IMR-90 (cell line): ENCODE results near the gene POLD1. TPM values are rescaled to one million over a fixed set of nuclear protein-coding genes. Genes with fewer than 3 reads are reported as not detected.

Source experiments
- ATAC-seq: fragments of 200-7000 bp; cut with Tn5 transposase; 2 replicates; pipeline ENCODE4 v1.9.1; 2020; ENCODE audit warnings: low read depth, mild to moderate bottlenecking, moderate library complexity
- BruUV-seq: library from RNA; stranded (reverse); fragments of 400-500 nt; replicated peaks from 2 replicates; lab custom pipeline; 2021; lab: Mats Ljungman, UMichigan
- CTCF ChIA-PET: fragments of 300-600 bp; formaldehyde crosslinking; extraction: SDS; loops from one replicate; lab custom pipeline; 2021; ENCODE audit warnings: antibody characterized with exemption; lab: Yijun Ruan, JAX
- POLR2A ChIA-PET: fragments of 300-600 bp; sonication (Branson Sonifier 250); formaldehyde crosslinking; loops from one replicate; lab custom pipeline; 2022; ENCODE audit warnings: antibody characterized with exemption; ENCODE audit not compliant: unreplicated experiment; lab: Charles Lee
- DNase-seq: peaks from one replicate; pipeline ENCODE4 v3.0.0; 2013
- H2AFZ ChIP-seq: replicated peaks from 2 replicates; pipeline ENCODE3; 2013; ENCODE audit warnings: low read length, mild to moderate bottlenecking; ENCODE audit not compliant: poor library complexity
- H2AK5ac ChIP-seq: 2 replicates; pipeline ENCODE4 v1.6.1; 2013; ENCODE audit warnings: low read depth, low read length, inconsistent platforms
- H2AK9ac ChIP-seq: replicated peaks from 2 replicates; pipeline ENCODE3; 2013; ENCODE audit warnings: mild to moderate bottlenecking, low read depth, low read length, moderate library complexity; ENCODE audit not compliant: poor library complexity
- H2BK120ac ChIP-seq: 2 replicates; pipeline ENCODE4 v1.6.1; 2013; ENCODE audit warnings: low read depth, low read length, inconsistent platforms
- H2BK15ac ChIP-seq: 3 replicates; pipeline ENCODE4 v1.6.1; 2013; ENCODE audit warnings: low read depth, low read length, inconsistent platforms
- H2BK20ac ChIP-seq: 2 replicates; pipeline ENCODE4 v1.6.1; 2013; ENCODE audit warnings: low read depth, mild to moderate bottlenecking, inconsistent platforms, low read length, moderate library complexity
- H2BK5ac ChIP-seq: 2 replicates; pipeline ENCODE4 v1.6.1; 2013; ENCODE audit warnings: mild to moderate bottlenecking, low read depth, low read length, inconsistent platforms; ENCODE audit not compliant: poor library complexity, severe bottlenecking
- H3K14ac ChIP-seq: replicated peaks from 2 replicates; pipeline ENCODE4 v1.6.1; 2013; ENCODE audit warnings: low read depth, low read length, inconsistent platforms
- H3K18ac ChIP-seq: 2 replicates; pipeline ENCODE4 v1.6.1; 2013; ENCODE audit warnings: low read depth, low read length, control low read depth
- H3K23ac ChIP-seq: 2 replicates; pipeline ENCODE4 v1.6.1; 2013; ENCODE audit warnings: low read depth, low read length, inconsistent platforms
- H3K27ac ChIP-seq: 2 replicates; pipeline ENCODE4 v1.5.1; 2013; ENCODE audit warnings: mild to moderate bottlenecking, control low read depth, low read length; ENCODE audit not compliant: insufficient read depth
- H3K27me3 ChIP-seq: 2 replicates; pipeline ENCODE4 v1.6.1; 2013; ENCODE audit warnings: low read length; ENCODE audit not compliant: control insufficient read depth, insufficient read depth
- H3K36me3 ChIP-seq: 2 replicates; pipeline ENCODE4 v1.6.1; 2013; ENCODE audit warnings: low read length, mixed read lengths; ENCODE audit not compliant: control insufficient read depth, insufficient read depth
- H3K4ac ChIP-seq: 2 replicates; pipeline ENCODE4 v1.6.1; 2013; ENCODE audit warnings: low read depth, low read length, inconsistent platforms
- H3K4me1 ChIP-seq: 2 replicates; pipeline ENCODE4 v1.6.1; 2013; ENCODE audit warnings: low read length, mixed read lengths; ENCODE audit not compliant: control insufficient read depth, insufficient read depth
- H3K4me2 ChIP-seq: 2 replicates; pipeline ENCODE4 v1.6.1; 2013; ENCODE audit warnings: low read depth, mild to moderate bottlenecking, control low read depth, low read length, moderate library complexity
- H3K4me3 ChIP-seq: 2 replicates; pipeline ENCODE4 v1.5.1; 2013; ENCODE audit warnings: low read depth, mild to moderate bottlenecking, control low read depth, low read length, moderate library complexity; ENCODE audit not compliant: insufficient read depth
- H3K56ac ChIP-seq: 2 replicates; pipeline ENCODE4 v1.6.1; 2013; ENCODE audit warnings: low read length, inconsistent platforms; ENCODE audit not compliant: insufficient read depth; ENCODE audit errors: extremely low read depth
- H3K79me1 ChIP-seq, 2 experiments: 2 replicates each; pipeline ENCODE4 v1.6.1; 2013; ENCODE audit warnings: low read length in 2 of 2, inconsistent platforms in 1 of 2, low read depth in 1 of 2
- H3K9ac ChIP-seq: 2 replicates; pipeline ENCODE4 v1.6.1; 2013; ENCODE audit warnings: low read depth, low read length, control low read depth
- H3K9me1 ChIP-seq: 2 replicates; pipeline ENCODE4 v1.6.1; 2013; ENCODE audit warnings: low read length, inconsistent platforms; ENCODE audit not compliant: insufficient read depth
- H3K9me3 ChIP-seq: 2 replicates; pipeline ENCODE4 v1.6.1; 2013; ENCODE audit warnings: low read length; ENCODE audit not compliant: control insufficient read depth, insufficient read depth
- H4K20me1 ChIP-seq: 2 replicates; pipeline ENCODE4 v1.6.1; 2013; ENCODE audit warnings: low read length, inconsistent platforms; ENCODE audit not compliant: insufficient read depth
- H4K5ac ChIP-seq: 2 replicates; pipeline ENCODE4 v1.6.1; 2013; ENCODE audit warnings: mild to moderate bottlenecking, low read depth, low read length, control low read depth
- H4K8ac ChIP-seq, 2 experiments: 2 replicates each; pipeline ENCODE4 v1.6.1; 2013; ENCODE audit warnings: low read depth in 2 of 2, low read length in 2 of 2, control low read depth in 1 of 2, inconsistent platforms in 1 of 2
- H4K91ac ChIP-seq: 2 replicates; pipeline ENCODE4 v1.6.1; 2013; ENCODE audit warnings: low read depth, low read length, inconsistent platforms; ENCODE audit not compliant: insufficient read depth
- CEBPB ChIP-seq: IDR thresholded peaks from 2 replicates; pipeline ENCODE4 v1.6.1; 2012; ENCODE audit warnings: low read depth, low read length, improper control_type of control experiment
- CHD1 ChIP-seq: IDR thresholded peaks from 2 replicates; pipeline ENCODE4 v1.6.1; 2012; ENCODE audit warnings: low read depth, low read length, improper control_type of control experiment
- CTCF ChIP-seq: conservative IDR thresholded peaks from 2 replicates; pipeline ENCODE4 v1.5.1; 2012; ENCODE audit warnings: mild to moderate bottlenecking, low read depth, low read length, improper control_type of control experiment
- ELK1 ChIP-seq: fragments of 150-350 bp; IDR thresholded peaks from 2 replicates; pipeline ENCODE4 v1.6.1; 2016; ENCODE audit warnings: low read depth, mild to moderate bottlenecking, low read length, moderate library complexity, borderline replicate concordance
- MAFK ChIP-seq: IDR thresholded peaks from 2 replicates; pipeline ENCODE4 v1.6.1; 2012; ENCODE audit warnings: low read depth, low read length, improper control_type of control experiment
- MAZ ChIP-seq: IDR thresholded peaks from 2 replicates; pipeline ENCODE4 v1.6.1; 2012; ENCODE audit warnings: low read depth, mild to moderate bottlenecking, low read length, improper control_type of control experiment, moderate library complexity, borderline replicate concordance
- MXI1 ChIP-seq: IDR thresholded peaks from 2 replicates; pipeline ENCODE4 v1.6.1; 2012; ENCODE audit warnings: low read depth, mild to moderate bottlenecking, low read length, moderate library complexity, borderline replicate concordance
- NFE2L2 ChIP-seq: fragments of 150-350 bp; IDR thresholded peaks from 2 replicates; pipeline ENCODE4 v1.6.1; 2016; ENCODE audit warnings: low read depth, mild to moderate bottlenecking, low read length
- POLR2A ChIP-seq: IDR thresholded peaks from 2 replicates; pipeline ENCODE4 v1.6.1; 2012; ENCODE audit warnings: mild to moderate bottlenecking, low read depth, low read length
- RAD21 ChIP-seq: IDR thresholded peaks from 2 replicates; pipeline ENCODE4 v1.6.1; 2012; ENCODE audit warnings: low read length, improper control_type of control experiment
- RCOR1 ChIP-seq: IDR thresholded peaks from 2 replicates; pipeline ENCODE4 v1.6.1; 2012; ENCODE audit warnings: mild to moderate bottlenecking, low read length, improper control_type of control experiment; ENCODE audit not compliant: insufficient replicate concordance
- SMC3 ChIP-seq: fragments of 150-350 bp; IDR thresholded peaks from 2 replicates; pipeline ENCODE4 v1.6.1; 2016; ENCODE audit warnings: low read depth, mild to moderate bottlenecking, antibody characterized with exemption, low read length, moderate library complexity
- USF2 ChIP-seq: fragments of 150-350 bp; IDR thresholded peaks from 2 replicates; pipeline ENCODE4 v1.6.1; 2017; ENCODE audit warnings: mild to moderate bottlenecking, antibody characterized with exemption, low read length, low read depth
- WGBS, 2 experiments: methylation state at CpG; one replicate each; pipeline versions ENCODE4 v1.1.5 to v1.1.7; 2013; ENCODE audit warnings: missing lambda C conversion rate in 2 of 2; ENCODE audit not compliant: insufficient read length in 1 of 2; ENCODE audit errors: extremely low coverage in 2 of 2; 5-methylcytosine and 5-hydroxymethylcytosine counted together
- dilution Hi-C: fragments of 300-500 bp; cut with HindIII; formaldehyde crosslinking; loops from one replicate; pipeline ENCODE4 v1.14.3; 2018; ENCODE audit warnings: low sequenced_read_pairs; ENCODE audit not compliant: unreplicated experiment
- in situ Hi-C: fragments of 300-500 bp; cut with MboI; formaldehyde crosslinking; loops from 3 replicates; pipeline ENCODE4 v1.14.3; 2019; ENCODE audit warnings: low sequenced_read_pairs, inconsistent platforms, mixed read lengths
- intact Hi-C: fragments of 100-400 bp; cut with micrococcal nuclease; formaldehyde crosslinking; loops from 2 replicates; pipeline ENCODE4 v1.10.0; 2022
- polyA plus RNA-seq, 3 experiments: library from polyadenylated mRNA; depleted of rRNA; stranded (reverse); fragments of >200 nt; gene quantifications; 2 replicates each; pipeline ENCODE4 v1.2.3, GENCODE V29; 2012; ENCODE audit warnings: low replicate concordance in 1 of 3
- total RNA-seq: library from RNA; depleted of rRNA; stranded (reverse); fragments of >200 nt; gene quantifications from 2 replicates; pipeline ENCODE4 v1.2.3, GENCODE V29; 2012

Gene POLD1
- total and polyA plus RNA-seq, 2 of the 4 experiments (the other 2 are of a cell fraction): 13.8 to 28.9 TPM

- no peak for TF ChIP-seq MXI1
These were observed 34.7 kb upstream of the POLD1 start (continued) for GRCh38 chr19:50349277-50350057.

GRCh38 chr19:50352242-50352641 is 31.9 kb upstream of the POLD1 start:
- no peak overlapping the region for H4K91ac ChIP-seq
- in situ Hi-C loops: loop anchor here (10.0 kb wide), 1 partner anchor 433 kb away; no protein-coding TSS in a partner anchor
- no TSS peak for BruUV-seq
- dilution Hi-C loops: no loop called here
- H3K4me3 ChIP-seq: no peak overlapping the region
- H2AK5ac ChIP-seq: no peak overlapping the region
- no peak overlapping the region for H2BK120ac ChIP-seq
- no peak overlapping the region for H3K4ac ChIP-seq
- H2AK9ac ChIP-seq: no peak overlapping the region
- no peaks in the 10 kb centered on the region for H3K79me1 ChIP-seq
- H4K20me1 ChIP-seq: no peaks in the 10 kb centered on the region
- ATAC-seq (no peak), DNase-seq (no peak)
- H3K56ac ChIP-seq: no peak overlapping the region
- CTCF ChIA-PET: no interaction called here
- H3K36me3 ChIP-seq: no peaks in the 10 kb centered on the region
- WGBS, 2 experiments: 56% methylated on average over 2 of the region's 4 CpGs; no CpG with 5 or more reads in 1 of the 2 experiments
- H4K5ac ChIP-seq: no peak overlapping the region
- no peak overlapping the region for H3K18ac ChIP-seq
- no peaks in the 10 kb centered on the region; the same call in 1 of the 2 replicates for H3K27me3 ChIP-seq
- no peaks in the 10 kb centered on the region for H3K9me1 ChIP-seq
- no peak overlapping the region for H2BK15ac ChIP-seq
- peak overlapping the region; percentile 32 for H2AFZ ChIP-seq
- no peaks in the 10 kb centered on the region for H3K9me3 ChIP-seq
- no peak overlapping the region for H3K27ac ChIP-seq
- H3K23ac ChIP-seq: no peak overlapping the region
- intact Hi-C loops: loop anchor here (10.0 kb wide), 1 partner anchor 663 kb away; the partner anchor contains the start of gene KLK10
- no peaks in the 10 kb centered on the region for H3K4me1 ChIP-seq
- no peak overlapping the region for H3K14ac ChIP-seq
- POLR2A ChIA-PET: no interaction called here
- H2BK5ac ChIP-seq: no peak overlapping the region
- no peak overlapping the region for H2BK20ac ChIP-seq
- no peak overlapping the region for H3K4me2 ChIP-seq
- no peak overlapping the region for H4K8ac ChIP-seq
- H3K9ac ChIP-seq: no peak overlapping the region
- no peak for TF ChIP-seq POLR2A
- TF ChIP-seq CTCF: no peak
- TF ChIP-seq RCOR1: no peak
- no peak for TF ChIP-seq SMC3
- TF ChIP-seq MAFK: no peak
- TF ChIP-seq MAZ: no peak
- TF ChIP-seq CHD1: no peak
- no peak for TF ChIP-seq USF2
- no peak for TF ChIP-seq CEBPB
- no peak for TF ChIP-seq NFE2L2
- no peak for TF ChIP-seq RAD21
- no peak for TF ChIP-seq ELK1
